Measurements from ENCODE around the gene MACF1.

GRCh38 chr1:39170731-39171667 lies 33.5 kb upstream of the MACF1 start:
- no peak for TF ChIP-seq EZH2 (IDR thresholded peaks at IDR 0.05; ENCODE audit: low read length, unreplicated experiment)
- no peak for TF ChIP-seq CTCF (conservative IDR thresholded peaks at IDR 0.05; ENCODE audit: low read depth, low read length)
- no peak for TF ChIP-seq EZH2phosphoT487 (IDR thresholded peaks at IDR 0.05; ENCODE audit: borderline replicate concordance, low read length)

Data from PC-3 (cell line).